NCI-H1417 (cell line): ENCODE measurements around the gene TGFB3.
"Not testable (repeated sequence)": the region's sequence is repeated elsewhere in the genome, so short reads cannot be mapped to it uniquely, and the experiment has no call there.

Experiments
- DNase-seq, 3 experiments: peaks; one replicate each; lab custom pipeline; 2025; lab: John Stamatoyannopoulos, UW

TGFB3 gene

GRCh38 chr14:75960231-75960630, 21.6 kb downstream of the TGFB3 start:
- DNase-seq, result no peak

- DNase-seq, result no peak
Observed at GRCh38 chr14:75959031-75959430, 22.8 kb downstream of the TGFB3 start.

- DNase-seq, result no peak
Observed at GRCh38 chr14:75952489-75952888, 29.3 kb downstream of the TGFB3 start.

GRCh38 chr14:75946785-75947184, 35.0 kb downstream of the TGFB3 start:
- DNase-seq, result no peak

- DNase-seq, result no peak
Observed at GRCh38 chr14:75944607-75945241, 37.1 kb downstream of the TGFB3 start.

- no peak for DNase-seq
Observed at GRCh38 chr14:75941030-75941429, 40.8 kb downstream of the TGFB3 start.

- no peak for DNase-seq
Observed at GRCh38 chr14:75939200-75939599, 42.6 kb downstream of the TGFB3 start.

- DNase-seq, result peak; percentile 18 to 77 (median 26)
Observed at GRCh38 chr14:75934998-75935628, 46.7 kb downstream of the TGFB3 start.

- no peak for DNase-seq
Observed at GRCh38 chr14:75933712-75934296, 48.0 kb downstream of the TGFB3 start.

GRCh38 chr14:75928690-75929181, 53.1 kb downstream of the TGFB3 start:
- DNase-seq, result no peak

GRCh38 chr14:75927564-75928087, 54.2 kb downstream of the TGFB3 start:
- peak in 1 of 3 experiments; percentile 60 for DNase-seq

GRCh38 chr14:75926431-75927115, 55.2 kb downstream of the TGFB3 start:
- DNase-seq, result no peak

- DNase-seq, result not testable (repeated sequence)
Observed at GRCh38 chr14:75925141-75925840, 56.5 kb downstream of the TGFB3 start.

GRCh38 chr14:75920421-75920820, 61.4 kb downstream of the TGFB3 start:
- not testable (repeated sequence) for DNase-seq

- no peak for DNase-seq
Observed at GRCh38 chr14:75917946-75918335, 63.9 kb downstream of the TGFB3 start.

GRCh38 chr14:75917322-75917945, 64.4 kb downstream of the TGFB3 start:
- DNase-seq, result no peak

- no peak for DNase-seq
Observed at GRCh38 chr14:75915045-75915444, 66.8 kb downstream of the TGFB3 start.

GRCh38 chr14:75913183-75913582, 68.6 kb downstream of the TGFB3 start:
- no peak for DNase-seq

- no peak for DNase-seq
Observed at GRCh38 chr14:75911883-75912282, 69.9 kb downstream of the TGFB3 start.

GRCh38 chr14:75910048-75910447, 71.7 kb downstream of the TGFB3 start:
- DNase-seq, result no peak

- no peak for DNase-seq
Observed at GRCh38 chr14:75909630-75910029, 72.2 kb downstream of the TGFB3 start.
